NCI-H446 (cell line): ENCODE data around the gene TRMT2B.
A peak's percentile ranks its signal among the peaks of the same experiment; 100 is the strongest.
"Not testable (repeated sequence)": the region's sequence is repeated elsewhere in the genome, so short reads cannot be mapped to it uniquely, and the experiment has no call there.

Experiments
- DNase-seq, 2 experiments: peaks; one replicate each; lab custom pipeline; 2025; lab: John Stamatoyannopoulos, UW

TRMT2B gene

GRCh38 chrX:101051549-101052302 lies at the start of gene TRMT2B:
Gene TRMT2B, minus strand, starts transcription at chrX:101052111. Its CDS starts 9,822 bp downstream, at chrX:101042289.
- DNase-seq: peak; percentile 34 to 82

GRCh38 chrX:101097546-101098453 lies 45.9 kb upstream of the TRMT2B start, which contains the start of gene CENPI:
Gene CENPI, plus strand, starts transcription at chrX:101098204. Its CDS starts 2,867 bp downstream, at chrX:101101071.
- peak; percentile 82 to 92 for DNase-seq

DNA sequence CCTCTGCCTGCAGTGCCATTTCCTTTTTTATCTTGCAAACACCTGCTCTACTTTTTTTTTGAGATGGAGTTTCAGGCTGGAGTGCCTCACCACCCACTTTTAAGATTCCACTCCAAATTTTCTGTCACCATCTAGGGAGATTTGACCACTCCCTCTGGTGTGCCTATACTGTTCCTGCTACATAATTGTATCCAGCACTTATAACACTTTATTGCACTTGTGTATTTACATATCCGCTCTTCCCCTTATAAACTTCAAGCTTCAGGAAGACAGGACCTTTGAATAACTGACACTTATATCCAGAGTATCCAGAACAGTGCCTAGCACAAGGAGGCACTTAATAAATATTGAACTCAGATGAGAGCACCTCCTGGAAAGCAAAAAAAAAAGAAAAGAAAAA lies 39.9 kb upstream of the TRMT2B start:
- DNase-seq: no peak

DNA sequence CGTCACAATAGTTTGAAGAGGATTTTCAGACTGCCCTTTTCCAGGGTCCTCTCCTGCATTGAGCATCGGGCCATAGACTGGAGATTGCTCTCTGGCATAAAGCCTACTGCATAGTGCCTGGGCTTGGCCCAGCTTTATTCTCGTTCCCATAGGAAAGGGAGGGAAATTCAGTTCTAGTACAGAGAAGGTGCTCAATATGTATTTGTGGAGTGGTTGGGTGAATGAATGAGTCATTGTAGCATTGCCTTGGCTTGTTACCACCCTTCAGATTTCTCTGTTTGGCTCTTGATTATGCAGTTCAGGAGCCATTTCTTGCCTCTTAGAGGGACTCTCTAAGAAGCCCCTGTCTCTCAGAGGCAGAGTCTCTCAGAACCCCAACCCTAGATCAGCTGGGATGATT lies 29.3 kb upstream of the TRMT2B start:
- DNase-seq: no peak

GRCh38 chrX:101080326-101081124 lies 28.6 kb upstream of the TRMT2B start:
- DNase-seq: no peak

DNA sequence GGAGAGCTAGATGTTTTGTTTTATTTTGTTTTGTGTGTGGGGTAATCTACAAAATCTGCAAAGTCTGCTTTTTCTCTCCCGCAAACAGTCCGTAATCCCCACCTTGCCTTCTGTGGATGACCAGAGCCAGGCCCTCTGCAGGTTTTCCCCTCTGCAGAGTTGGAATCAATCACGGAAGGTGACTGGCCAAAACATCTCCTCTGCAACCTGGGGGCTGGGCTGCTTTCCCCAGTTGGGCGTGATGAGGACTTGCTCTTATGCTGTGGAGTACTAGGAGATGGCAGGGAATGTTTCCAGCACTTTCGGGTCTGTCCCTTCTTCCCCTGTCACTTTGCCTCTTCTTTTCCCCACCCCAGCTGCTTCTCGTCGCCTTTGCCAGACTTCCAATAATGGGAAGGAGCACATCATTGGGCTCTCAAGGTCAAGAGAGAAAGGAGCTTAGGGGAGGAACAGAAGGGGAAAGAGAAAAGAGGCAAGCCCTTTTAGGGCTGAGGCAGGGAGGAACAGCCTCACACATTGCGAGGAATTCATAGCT lies 27.9 kb upstream of the TRMT2B start:
- no peak for DNase-seq

DNA sequence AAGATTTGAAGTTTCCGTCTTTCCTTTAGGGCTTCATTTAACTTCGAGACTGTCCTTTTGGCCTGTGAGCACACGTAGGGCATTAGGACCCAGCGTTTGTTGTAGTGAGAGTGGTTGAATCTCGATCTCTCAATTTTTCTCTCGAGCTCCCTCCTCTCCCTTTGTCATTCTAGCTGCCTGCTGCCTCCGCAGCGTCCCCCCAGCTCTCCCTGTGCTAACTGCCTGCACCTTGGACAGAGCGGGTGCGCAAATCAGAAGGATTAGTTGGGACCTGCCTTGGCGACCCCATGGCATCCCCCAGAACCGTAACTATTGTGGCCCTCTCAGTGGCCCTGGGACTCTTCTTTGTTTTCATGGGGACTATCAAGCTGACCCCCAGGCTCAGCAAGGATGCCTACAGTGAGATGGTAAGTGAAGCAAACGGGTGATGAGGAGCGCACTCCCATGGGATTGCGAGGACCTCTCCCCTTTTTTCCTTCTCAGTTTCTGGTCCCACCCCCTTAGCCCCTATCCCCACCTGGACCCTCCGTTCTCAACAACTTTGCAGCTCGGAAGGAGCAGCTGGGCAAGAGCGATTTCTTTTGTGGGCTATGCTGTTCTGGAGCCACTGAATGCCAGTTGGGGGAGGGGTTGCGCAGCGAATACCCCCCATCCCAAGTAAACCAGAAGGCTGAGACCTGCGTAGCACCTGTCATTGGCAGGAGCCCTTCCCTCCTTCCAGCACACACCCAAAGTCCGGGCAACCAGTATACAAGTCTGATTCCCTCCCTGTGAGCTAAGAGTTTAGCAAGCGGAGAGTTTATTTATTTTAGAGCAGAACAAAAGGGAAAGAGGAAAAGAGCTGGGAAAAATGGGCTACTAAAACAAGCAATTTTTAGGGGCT lies 27.0 kb upstream of the TRMT2B start, which contains the start of gene TMEM35A:
Gene TMEM35A, plus strand, starts transcription at position 164 of the 883 bp plus-strand sequence. Its CDS starts 124 bp downstream, at position 288.
- peak in 1 of 2 experiments; percentile 19 for DNase-seq

DNA sequence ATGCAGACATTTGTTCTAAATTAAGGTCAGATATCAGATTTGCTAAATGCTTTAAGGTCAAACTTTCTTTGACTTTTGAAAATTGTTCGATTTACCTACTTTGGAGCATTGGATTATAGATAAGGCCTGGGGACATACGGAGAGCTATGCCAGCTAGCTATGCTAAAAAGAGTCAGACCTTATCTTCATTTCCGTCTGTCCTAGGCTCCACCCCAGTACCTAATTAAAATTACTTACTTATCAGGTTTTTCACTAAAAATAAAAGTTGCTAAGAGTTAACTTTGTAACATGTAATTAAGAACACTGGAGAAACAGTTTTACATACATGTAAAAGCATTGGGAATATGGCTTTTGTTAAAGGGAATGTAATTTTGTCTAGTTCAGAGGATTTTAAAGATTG lies 19.7 kb upstream of the TRMT2B start:
- DNase-seq: no peak

DNA sequence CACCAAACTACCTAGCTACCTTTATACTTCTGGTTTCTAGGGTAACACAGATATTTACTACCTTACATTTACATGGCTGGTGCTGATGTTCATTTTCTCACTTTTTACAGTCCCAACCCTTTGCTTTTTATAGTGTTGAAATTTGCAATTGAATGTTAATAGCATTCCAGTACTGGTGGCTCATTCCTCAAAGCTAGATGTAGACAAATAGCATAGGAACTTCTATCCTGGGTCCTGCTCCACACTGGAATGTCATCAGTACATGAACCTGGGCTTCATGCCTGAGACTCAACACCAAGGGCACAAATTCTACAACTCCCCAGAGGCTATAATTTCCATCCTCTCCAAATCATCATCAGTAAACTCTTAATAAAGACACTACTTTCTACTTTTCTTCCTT lies 10.3 kb upstream of the TRMT2B start:
- no peak for DNase-seq

- no peak for DNase-seq
Measured at GRCh38 chrX:101057093-101057714, 5.3 kb upstream of the TRMT2B start.

DNA sequence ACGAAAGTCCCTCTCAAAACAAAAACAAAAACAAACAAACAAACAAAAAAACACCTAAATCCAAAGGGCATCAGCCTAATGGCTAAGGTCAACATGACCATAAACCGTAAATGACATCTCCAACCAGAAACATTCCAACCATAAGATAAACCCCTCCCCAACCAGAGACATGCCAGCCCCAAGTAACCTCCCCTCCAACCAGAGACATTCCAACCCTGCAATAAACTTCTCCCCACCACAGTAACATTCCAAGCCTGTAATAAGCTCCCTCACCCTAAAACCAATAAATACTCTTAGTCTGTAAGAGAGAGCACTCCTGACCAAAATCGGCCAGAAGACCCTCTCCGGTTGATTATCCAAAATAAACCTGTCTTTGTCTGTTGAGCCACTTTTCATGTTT lies 4.6 kb upstream of the TRMT2B start:
- not testable (repeated sequence) for DNase-seq

- no peak for DNase-seq
Measured at GRCh38 chrX:101051153-101051548, 760 bp downstream of the TRMT2B start.

DNA sequence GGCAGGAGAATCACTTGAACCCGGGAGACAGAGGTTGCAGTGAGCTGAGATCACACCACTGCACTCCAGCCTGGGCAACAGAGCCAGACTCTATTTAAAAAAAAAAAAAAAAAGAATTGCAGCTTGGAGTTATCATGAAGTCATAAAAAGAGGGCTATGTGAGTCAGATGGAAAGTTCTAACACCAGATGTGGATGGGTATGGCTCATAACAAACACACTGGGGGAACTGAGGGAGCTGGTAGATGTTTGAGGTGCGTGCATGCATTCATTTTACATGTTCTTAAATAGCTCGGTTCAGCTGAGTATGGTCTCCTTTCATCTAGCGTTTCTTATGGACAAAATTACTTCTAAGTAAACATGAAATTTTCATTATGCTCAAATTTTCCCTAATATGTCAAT lies 11.7 kb downstream of the TRMT2B start:
- DNase-seq: no peak

GRCh38 chrX:101037231-101037630 lies 14.7 kb downstream of the TRMT2B start:
- no peak for DNase-seq

DNA sequence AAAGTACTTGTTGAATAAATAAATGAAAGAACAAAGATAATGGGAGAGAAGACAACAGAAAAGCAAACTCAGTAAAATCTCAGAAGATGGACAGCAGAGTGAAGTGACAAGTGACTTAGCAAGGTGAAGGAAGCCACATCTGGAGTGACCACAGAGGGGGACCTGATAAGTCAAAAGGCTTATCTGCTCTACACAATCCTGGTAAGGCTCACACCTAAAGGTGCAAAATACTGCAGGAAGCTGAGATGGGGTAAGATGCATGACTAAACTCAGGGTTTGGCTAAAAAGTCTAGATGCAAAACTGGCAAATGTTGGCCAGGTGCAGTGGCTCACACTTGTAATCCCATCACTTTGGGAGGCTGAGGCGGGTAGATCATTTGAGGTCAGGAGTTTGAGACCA lies 22.2 kb downstream of the TRMT2B start:
- no peak for DNase-seq

- DNase-seq: no peak
Measured at GRCh38 chrX:101028562-101028961, 23.3 kb downstream of the TRMT2B start.

DNA sequence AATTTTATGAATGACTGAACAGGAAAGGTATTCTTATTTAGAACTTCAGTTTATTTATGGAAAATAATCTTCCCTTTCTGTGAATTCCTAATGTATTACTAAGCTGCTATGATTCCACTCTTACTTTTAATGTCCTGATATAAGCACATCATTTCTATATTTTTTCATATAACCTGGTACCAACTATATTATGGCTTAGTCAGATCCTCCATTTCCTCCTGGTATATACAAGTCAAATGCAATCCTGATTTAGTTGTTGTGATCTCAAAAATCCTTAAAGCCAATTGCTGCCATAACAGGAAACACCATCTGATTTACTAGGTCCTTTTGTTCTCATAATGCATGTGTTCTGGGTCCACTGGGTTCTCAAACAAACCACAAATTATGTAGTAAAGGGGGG lies 26.8 kb downstream of the TRMT2B start:
- DNase-seq: no peak

DNA sequence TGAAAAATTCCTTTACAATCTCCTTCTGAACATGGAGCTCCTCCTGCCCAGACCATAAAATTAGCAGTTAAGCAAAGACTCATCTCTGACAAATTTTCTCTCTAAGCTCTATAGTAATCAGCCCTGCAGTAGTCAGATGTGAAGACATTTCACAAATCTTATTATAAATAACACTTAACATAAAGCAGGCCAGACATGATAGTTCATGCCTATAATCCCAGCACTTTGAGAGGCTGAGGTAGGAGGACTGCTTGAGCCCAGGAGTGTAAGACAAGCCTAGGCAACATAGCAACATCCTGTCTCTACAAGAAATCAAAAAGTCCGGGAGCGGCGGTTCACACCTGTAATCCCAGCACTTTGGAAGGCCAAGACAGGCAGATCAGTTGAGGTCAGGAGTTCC lies 29.9 kb downstream of the TRMT2B start:
- no peak for DNase-seq

GRCh38 chrX:101012031-101012430 lies 39.9 kb downstream of the TRMT2B start:
- DNase-seq: not testable (repeated sequence)

GRCh38 chrX:101009090-101009489 lies 42.8 kb downstream of the TRMT2B start:
- DNase-seq: no peak
